Natural killer cell (primary cell): ENCODE data around the gene BCAS3. TPM values are rescaled to one million over a fixed set of nuclear protein-coding genes. Genes with fewer than 3 reads are reported as not detected.

Experiments used
- ATAC-seq, 3 donors: fragments of 150-1000 bp in 2 of 3; fragments of 200-7000 bp in 1 of 3; cut with Tn5 transposase; 1 replicate in 1 of 3; 2 replicates in 2 of 3; pipeline ENCODE4 v1.10.0; 2021; ENCODE audit warnings: mild to moderate bottlenecking in 2 of 3, moderate library complexity in 2 of 3
- DNase-seq, 2 donors: peaks; one replicate each; pipeline versions ENCODE4 v3.0.0 to v3.0.0-alpha.2; 2013 to 2021; ENCODE audit warnings: mixed read lengths in 1 of 2
- H3K27ac ChIP-seq: one replicate; pipeline ENCODE4 v1.5.1; 2013; ENCODE audit warnings: mild to moderate bottlenecking, low read length
- H3K27me3 ChIP-seq: one replicate; pipeline ENCODE4 v1.6.1; 2013; ENCODE audit warnings: low read length; ENCODE audit not compliant: control insufficient read depth, insufficient read depth
- H3K36me3 ChIP-seq: one replicate; pipeline ENCODE4 v1.6.1; 2013; ENCODE audit warnings: low read length; ENCODE audit not compliant: control insufficient read depth, insufficient read depth
- H3K4me1 ChIP-seq: one replicate; pipeline ENCODE4 v1.6.1; 2013; ENCODE audit warnings: low read length; ENCODE audit not compliant: control insufficient read depth, insufficient read depth
- H3K4me3 ChIP-seq: one replicate; pipeline ENCODE4 v1.5.1; 2013; ENCODE audit warnings: low read length
- H3K9me3 ChIP-seq: one replicate; pipeline ENCODE4 v1.6.1; 2013; ENCODE audit warnings: low read length; ENCODE audit not compliant: control insufficient read depth, insufficient read depth
- H3K27ac Mint-ChIP-seq, 2 donors: one replicate each; pipeline ENCODE4 v1.8.0; 2022; ENCODE audit warnings: mild to moderate bottlenecking in 2 of 2, mixed read lengths in 2 of 2, moderate library complexity in 1 of 2
- H3K27me3 Mint-ChIP-seq, 2 donors: one replicate each; pipeline ENCODE4 v1.8.0; 2022; ENCODE audit warnings: low read depth in 2 of 2, mixed read lengths in 2 of 2
- H3K36me3 Mint-ChIP-seq: one replicate; pipeline ENCODE4 v1.8.0; 2022; ENCODE audit warnings: mixed read lengths
- H3K4me1 Mint-ChIP-seq, 2 donors: one replicate each; pipeline ENCODE4 v1.8.0; 2022; ENCODE audit warnings: mixed read lengths in 2 of 2
- H3K4me3 Mint-ChIP-seq: one replicate; pipeline ENCODE4 v1.8.0; 2022; ENCODE audit warnings: mild to moderate bottlenecking, moderate library complexity, mixed read lengths
- H3K9me3 Mint-ChIP-seq, 2 donors: one replicate each; pipeline ENCODE4 v1.8.0; 2022; ENCODE audit warnings: mixed read lengths in 2 of 2
- WGBS: methylation state at CpG from one replicate; pipeline ENCODE4 v1.1.7; 2013; ENCODE audit warnings: missing lambda C conversion rate; ENCODE audit not compliant: insufficient coverage; 5-methylcytosine and 5-hydroxymethylcytosine counted together
- intact Hi-C: fragments of 100-400 bp; cut with micrococcal nuclease; formaldehyde crosslinking; loops from one replicate; pipeline ENCODE4 v1.14.2; 2022
- total RNA-seq, 4 donors: library from RNA; stranded (reverse); fragments of 120-200 nt in 1 of 4; gene quantifications; one replicate each; pipeline versions ENCODE4 v1.2.3 to v1.2.4, GENCODE V29; 2013 to 2022
- TF ChIP-seq, protein P1 (sequence below): fragments of 200-600 bp; IDR thresholded peaks from one replicate; pipeline ENCODE4 v1.8.0; 2022; ENCODE audit warnings: antibody characterized with exemption

The BCAS3 gene
- total RNA-seq, 3 donors from 2014 or later (not counting 1 experiment from before 2014, with no cell fraction given) = 60.5 to 87.8 (median 72.0) TPM

DNA sequence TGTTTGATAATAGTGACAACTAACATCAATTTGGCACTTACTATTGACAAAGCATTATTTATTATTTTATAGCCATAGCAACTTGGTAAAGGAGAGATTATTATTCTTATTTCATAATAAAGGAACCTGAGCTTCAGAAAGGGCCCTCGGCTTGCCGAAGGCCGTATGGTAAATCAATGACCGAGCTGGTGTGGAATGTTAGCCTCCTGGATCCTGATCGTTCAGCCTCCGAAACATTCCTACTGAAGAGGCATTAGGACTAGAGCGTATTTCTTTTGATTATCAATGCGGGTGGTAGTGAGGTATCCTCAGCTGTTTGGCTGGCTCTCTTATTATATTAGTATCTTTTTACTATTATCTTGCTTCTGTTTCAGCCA, 522.7 kb downstream of the BCAS3 start:
- intact Hi-C loops = no loop called here
- H3K9me3 Mint-ChIP-seq = no peaks in the 10 kb centered on the region
- H3K4me1 Mint-ChIP-seq = no peaks in the 10 kb centered on the region
- Histone ChIP-seq H3K4me3 (no peak overlapping the region), H3K4me1 (no peaks in the 10 kb centered on the region), H3K27me3 (no peaks in the 10 kb centered on the region), H3K36me3 (no peaks in the 10 kb centered on the region), H3K27ac (no peak overlapping the region), H3K9me3 (no peaks in the 10 kb centered on the region)
- ATAC-seq (no peak), DNase-seq (no peak)
- no peak overlapping the region for H3K4me3 Mint-ChIP-seq
- TF ChIP-seq, protein P1, sequence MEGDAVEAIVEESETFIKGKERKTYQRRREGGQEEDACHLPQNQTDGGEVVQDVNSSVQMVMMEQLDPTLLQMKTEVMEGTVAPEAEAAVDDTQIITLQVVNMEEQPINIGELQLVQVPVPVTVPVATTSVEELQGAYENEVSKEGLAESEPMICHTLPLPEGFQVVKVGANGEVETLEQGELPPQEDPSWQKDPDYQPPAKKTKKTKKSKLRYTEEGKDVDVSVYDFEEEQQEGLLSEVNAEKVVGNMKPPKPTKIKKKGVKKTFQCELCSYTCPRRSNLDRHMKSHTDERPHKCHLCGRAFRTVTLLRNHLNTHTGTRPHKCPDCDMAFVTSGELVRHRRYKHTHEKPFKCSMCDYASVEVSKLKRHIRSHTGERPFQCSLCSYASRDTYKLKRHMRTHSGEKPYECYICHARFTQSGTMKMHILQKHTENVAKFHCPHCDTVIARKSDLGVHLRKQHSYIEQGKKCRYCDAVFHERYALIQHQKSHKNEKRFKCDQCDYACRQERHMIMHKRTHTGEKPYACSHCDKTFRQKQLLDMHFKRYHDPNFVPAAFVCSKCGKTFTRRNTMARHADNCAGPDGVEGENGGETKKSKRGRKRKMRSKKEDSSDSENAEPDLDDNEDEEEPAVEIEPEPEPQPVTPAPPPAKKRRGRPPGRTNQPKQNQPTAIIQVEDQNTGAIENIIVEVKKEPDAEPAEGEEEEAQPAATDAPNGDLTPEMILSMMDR = no peak
- no peak overlapping the region for H3K27ac Mint-ChIP-seq
- H3K36me3 Mint-ChIP-seq = no peaks in the 10 kb centered on the region
- H3K27me3 Mint-ChIP-seq = no peaks in the 10 kb centered on the region
- WGBS = 95% methylated on average over 6 of the region's 8 CpGs

DNA sequence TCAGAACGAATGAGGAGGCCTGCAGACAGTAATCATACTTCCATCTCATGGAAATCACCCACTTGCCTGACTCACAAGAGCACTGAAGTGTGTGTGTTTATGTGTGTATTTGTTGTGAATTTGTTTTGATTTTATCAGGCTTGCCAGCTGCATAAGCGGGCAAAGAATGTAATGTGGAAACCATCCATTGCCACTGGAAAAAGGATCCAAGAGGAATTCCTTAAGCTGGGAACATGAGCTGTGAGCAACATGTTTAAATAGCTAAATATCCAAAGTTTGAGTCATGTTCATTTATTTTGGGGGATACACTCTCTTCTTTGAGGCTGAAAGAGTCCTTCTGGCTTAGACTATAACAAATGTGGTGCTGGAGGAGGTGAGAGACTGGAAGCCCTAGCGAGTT, 523.6 kb downstream of the BCAS3 start:
- no peak overlapping the region for H3K27ac Mint-ChIP-seq
- no peak overlapping the region for H3K4me3 ChIP-seq
- no peaks in the 10 kb centered on the region for H3K9me3 ChIP-seq
- no peak for DNase-seq
- intact Hi-C loops = no loop called here
- H3K9me3 Mint-ChIP-seq = no peaks in the 10 kb centered on the region
- TF ChIP-seq, protein P1 = no peak
- no peak for ATAC-seq
- no peaks in the 10 kb centered on the region for H3K4me1 Mint-ChIP-seq
- H3K27ac ChIP-seq = no peak overlapping the region
- no peaks in the 10 kb centered on the region for H3K36me3 Mint-ChIP-seq
- no peaks in the 10 kb centered on the region for H3K36me3 ChIP-seq
- H3K27me3 Mint-ChIP-seq = no peaks in the 10 kb centered on the region
- no peak overlapping the region for H3K4me3 Mint-ChIP-seq
- no peaks in the 10 kb centered on the region for H3K4me1 ChIP-seq
- no peaks in the 10 kb centered on the region for H3K27me3 ChIP-seq
- WGBS = 94% methylated on average over 3 of the region's 3 CpGs

- Histone ChIP-seq H3K9me3 (no peaks in the 10 kb centered on the region), H3K4me1 (no peaks in the 10 kb centered on the region), H3K27me3 (no peaks in the 10 kb centered on the region), H3K27ac (no peak overlapping the region), H3K4me3 (no peak overlapping the region), H3K36me3 (no peaks in the 10 kb centered on the region)
- Mint-ChIP-seq H3K27ac (no peak overlapping the region), H3K9me3 (no peaks in the 10 kb centered on the region), H3K36me3 (no peaks in the 10 kb centered on the region), H3K4me3 (no peak overlapping the region), H3K27me3 (no peaks in the 10 kb centered on the region), H3K4me1 (no peaks in the 10 kb centered on the region)
- DNase-seq = no peak
- ATAC-seq = no peak
- WGBS = 100% methylated on average over 1 of the region's 2 CpGs
- intact Hi-C loops = no loop called here
- TF ChIP-seq, protein P1 = no peak
These were observed 524.9 kb downstream of the BCAS3 start for GRCh38 chr17:61202564-61202963.

- 82% methylated on average over 7 of the region's 7 CpGs for WGBS
- Mint-ChIP-seq H3K4me1 (peaks cover 0 to 6% of the 10 kb centered on the region in 2 donors), H3K27ac (no peak overlapping the region)
These were observed 526.0 kb downstream of the BCAS3 start for GRCh38 chr17:61203671-61204131.

More at GRCh38 chr17:61203671-61204131, 526.0 kb downstream of the BCAS3 start:
- intact Hi-C loops = no loop called here
- TF ChIP-seq, protein P1 = no peak
- Mint-ChIP-seq H3K27me3 (no peaks in the 10 kb centered on the region), H3K9me3 (no peaks in the 10 kb centered on the region), H3K36me3 (no peaks in the 10 kb centered on the region), H3K4me3 (no peak overlapping the region)
- Histone ChIP-seq H3K27ac (no peak overlapping the region), H3K4me3 (no peak overlapping the region), H3K4me1 (no peaks in the 10 kb centered on the region), H3K27me3 (no peaks in the 10 kb centered on the region), H3K9me3 (no peaks in the 10 kb centered on the region), H3K36me3 (no peaks in the 10 kb centered on the region)
- no peak for ATAC-seq
- DNase-seq = no peak
